Measurements from ENCODE around the gene PLCB4. TPM values are rescaled to one million over a fixed set of nuclear protein-coding genes. Genes with fewer than 3 reads are reported as not detected.

The PLCB4 gene
- total RNA-seq, 2 experiments from 2014 or later, result not detected

DNA sequence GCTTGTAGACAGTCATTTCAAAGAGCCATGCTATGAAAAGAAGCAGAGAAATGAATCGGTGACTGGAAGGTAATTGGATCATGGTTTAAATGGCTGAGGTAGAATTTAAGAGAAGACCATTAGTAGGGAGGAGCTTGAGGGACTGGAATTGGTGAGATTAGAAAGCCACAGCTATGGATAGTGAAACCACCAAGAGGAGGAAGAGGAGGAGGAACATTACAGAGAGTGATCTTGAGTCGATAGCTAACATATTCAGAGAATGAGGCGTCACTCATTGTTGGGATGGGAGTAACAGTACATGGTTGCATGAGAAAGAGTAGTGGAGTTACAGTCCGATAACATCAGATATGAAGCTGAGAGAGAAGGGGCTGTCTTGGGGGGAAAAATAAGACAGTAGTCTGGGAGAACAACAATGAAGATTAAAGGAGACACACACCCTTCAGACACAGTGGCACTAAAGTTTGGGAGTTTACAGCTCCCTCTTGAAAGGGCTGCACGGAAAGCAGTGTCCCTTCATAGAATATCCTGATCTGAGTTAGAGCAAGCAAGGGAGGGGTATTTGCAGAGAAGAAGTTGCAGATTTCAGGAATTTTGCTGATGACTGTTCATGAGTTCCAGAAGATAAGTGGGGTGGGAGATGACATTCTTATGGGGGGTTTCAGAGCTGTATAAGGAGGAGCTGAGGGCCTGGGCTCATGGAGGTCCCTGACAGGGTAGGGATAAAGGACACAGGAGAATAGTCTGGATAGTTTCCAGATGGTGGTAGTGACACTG, 430.4 kb downstream of the PLCB4 start:
- CTCF ChIA-PET, result no interaction called here
- POLR2A ChIA-PET, result no interaction called here

DNA sequence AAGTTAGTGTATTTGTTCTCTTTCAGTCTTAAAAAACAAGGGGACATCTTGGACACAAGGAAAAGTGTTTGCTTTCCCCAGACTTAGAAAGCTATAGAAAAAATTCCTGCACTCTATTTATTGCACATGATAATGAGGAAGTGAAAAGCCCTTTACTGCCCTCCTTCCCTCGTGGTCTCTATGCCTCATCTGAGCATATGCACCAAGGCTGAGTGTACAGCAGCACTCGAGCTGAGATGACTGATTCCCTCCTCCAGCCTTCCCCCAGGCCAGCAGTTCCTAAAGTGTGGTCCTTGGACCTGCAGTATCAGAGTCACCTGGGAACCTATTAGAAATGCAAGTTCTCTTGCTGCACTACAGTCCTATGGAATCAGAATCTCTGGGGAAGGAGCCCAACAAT, 431.2 kb downstream of the PLCB4 start:
- POLR2A ChIA-PET, result no interaction called here
- CTCF ChIA-PET, result no interaction called here

DNA sequence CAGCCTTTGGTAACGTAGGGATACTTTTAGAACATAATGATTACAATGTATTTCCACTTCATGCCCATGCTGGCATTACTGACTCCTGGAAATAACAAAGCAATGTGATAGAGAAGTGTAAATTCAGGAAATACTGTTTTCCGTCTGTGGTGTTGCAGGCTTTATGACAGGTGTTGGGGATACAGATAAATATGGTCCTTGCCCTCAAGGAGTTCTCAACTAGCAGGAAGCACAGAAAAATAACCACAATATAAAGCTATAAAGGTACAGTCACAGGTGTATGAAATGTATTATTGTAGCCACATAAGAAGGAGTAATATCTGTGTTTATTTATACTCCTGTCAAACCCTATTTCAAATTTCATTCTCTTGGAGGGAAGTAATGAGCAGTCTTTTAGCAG, 432.6 kb downstream of the PLCB4 start:
- ChIA-PET POLR2A (no interaction called here), CTCF (no interaction called here)

DNA sequence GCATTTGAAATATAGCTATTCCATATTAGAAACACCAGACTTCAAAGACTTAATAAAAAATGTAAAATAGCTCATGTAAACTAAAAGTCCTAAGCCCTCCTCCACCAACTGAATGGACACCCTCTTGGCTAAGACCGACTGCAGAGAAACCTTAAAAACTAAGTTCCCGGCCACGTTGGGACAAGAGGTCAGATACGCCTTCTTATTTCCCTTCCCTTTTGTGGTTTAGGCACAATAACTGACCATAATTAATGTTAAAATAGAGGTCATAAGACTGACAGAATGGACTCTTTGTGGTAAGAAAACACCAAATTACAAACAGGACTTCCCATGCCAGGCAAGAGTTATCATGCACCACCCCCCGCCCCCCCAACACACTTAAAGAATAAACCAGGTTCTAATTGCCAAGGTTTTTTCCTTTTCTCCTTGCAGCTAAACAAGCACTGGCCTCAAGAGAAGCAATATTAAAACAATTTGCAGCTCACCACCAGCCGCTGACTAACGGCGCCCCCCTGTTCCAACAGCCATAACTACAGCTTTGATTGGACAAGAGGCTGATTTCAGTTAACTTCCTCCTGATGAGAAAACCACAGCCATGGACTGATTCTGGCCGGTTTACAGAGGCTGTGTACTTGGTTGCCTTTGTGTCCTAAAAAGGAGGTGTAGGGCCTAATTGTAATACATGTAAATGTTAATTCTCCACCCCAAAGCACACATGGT, 434.8 kb downstream of the PLCB4 start:
- ChIA-PET CTCF (no interaction called here), POLR2A (no interaction called here)

DNA sequence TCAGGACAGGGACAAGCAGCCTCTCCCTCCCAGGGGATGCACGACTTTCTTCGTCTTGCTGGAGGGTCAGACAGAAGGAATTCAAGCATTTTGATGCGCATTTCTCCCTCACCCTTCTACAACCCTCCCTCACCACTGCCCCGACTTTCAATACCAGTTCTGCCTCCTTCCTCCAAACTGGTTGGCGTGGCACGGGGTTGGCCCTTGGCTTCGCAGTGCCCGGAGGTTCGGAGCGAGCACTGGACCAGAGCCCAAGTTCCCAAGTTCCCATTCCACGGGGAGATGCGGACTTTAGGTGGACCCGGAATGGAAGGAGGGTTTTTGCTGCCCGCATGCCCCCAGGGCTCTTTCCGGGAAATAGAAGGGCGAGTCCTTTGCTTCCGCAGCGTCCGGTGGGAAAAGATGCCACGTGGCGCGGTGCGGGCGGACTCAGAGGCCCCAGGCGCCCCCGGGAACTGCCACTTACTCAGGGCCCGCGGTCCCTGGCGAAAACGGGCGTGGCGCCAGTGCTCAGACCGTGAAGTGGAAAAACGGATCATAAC, 437.5 kb downstream of the PLCB4 start:
- CTCF ChIA-PET, result no interaction called here

DNA sequence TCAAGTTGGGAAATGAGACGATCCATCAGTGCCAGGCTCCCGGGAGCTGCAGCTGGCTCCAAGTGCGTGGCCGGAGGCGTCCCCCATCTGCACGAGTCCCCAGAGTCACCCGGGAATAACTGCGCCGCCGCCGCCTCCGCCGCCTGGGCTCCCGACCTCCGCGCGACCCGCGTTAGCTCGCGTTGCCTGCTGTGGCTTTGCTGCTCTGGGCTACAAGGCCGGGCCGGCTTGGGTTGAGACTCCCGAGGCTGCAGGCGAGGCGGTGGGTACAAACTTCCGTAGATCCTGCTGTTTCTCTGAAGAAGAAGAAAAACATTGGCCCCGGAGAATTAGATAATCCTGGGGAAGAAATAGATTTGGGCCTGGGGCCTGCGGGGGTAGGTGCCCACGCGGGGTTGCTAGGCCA, 438.1 kb downstream of the PLCB4 start:
- CTCF ChIA-PET, result no interaction called here
- POLR2A ChIA-PET, result no interaction called here

More for the DNA sequence above, 437.5 kb downstream of the PLCB4 start:
- POLR2A ChIA-PET, result no interaction called here

DNA sequence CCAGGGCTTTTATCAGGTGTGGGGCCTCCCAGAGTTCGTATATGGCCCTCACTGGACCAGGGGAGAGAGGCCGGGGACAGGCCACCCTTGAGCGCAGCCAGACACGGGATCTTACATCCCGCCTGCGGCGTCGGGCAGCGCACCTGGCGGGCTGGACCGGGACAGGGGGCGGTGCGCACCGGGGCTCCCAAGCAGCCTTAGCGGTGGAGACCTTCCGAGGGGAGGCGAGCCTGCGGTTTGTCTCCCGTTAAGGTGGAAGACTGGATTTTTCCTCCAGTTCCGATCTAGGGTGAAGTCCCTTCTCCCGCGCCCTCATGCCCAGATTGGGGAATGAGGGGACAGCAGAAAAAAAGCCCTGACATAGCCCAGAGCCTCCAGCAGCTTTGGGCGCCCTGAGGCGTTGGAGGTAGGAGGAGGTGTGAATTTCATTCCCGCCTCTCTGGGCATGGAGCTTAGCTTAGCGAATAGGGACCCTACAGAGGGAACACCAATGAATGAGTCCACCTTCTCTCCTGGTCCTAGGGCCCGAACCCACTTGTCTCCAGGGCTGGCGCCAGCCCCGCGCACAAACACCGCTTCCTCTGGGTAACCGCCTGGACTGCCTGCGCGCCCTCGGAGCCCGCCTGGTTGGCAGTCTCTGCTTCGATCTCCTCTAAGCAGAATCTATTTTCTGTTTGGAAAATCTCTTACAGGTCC, 438.8 kb downstream of the PLCB4 start:
- ChIA-PET POLR2A (no interaction called here), CTCF (no interaction called here)

DNA sequence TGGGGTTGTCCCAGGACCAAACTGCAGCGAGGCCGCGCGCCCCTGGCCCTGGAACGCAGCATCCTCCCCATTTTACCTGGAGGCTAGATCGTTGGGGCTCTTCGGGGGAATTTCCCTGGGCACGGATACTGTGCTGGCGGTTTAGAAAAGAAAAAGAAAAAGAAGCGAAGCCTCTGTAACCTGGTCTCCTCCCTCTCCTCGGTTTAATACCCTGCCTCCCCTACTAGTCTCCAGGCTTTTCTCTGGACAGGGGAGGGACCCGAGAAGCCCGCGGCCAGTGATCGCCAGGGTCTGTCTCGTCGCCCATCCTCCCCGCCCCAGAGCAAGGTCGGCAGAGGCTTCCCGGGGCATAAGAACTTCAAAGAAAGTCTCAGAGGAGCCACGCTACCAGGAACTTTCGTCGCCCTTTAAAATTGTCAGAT, 439.4 kb downstream of the PLCB4 start:
- POLR2A ChIA-PET, result no interaction called here
- CTCF ChIA-PET, result no interaction called here

DNA sequence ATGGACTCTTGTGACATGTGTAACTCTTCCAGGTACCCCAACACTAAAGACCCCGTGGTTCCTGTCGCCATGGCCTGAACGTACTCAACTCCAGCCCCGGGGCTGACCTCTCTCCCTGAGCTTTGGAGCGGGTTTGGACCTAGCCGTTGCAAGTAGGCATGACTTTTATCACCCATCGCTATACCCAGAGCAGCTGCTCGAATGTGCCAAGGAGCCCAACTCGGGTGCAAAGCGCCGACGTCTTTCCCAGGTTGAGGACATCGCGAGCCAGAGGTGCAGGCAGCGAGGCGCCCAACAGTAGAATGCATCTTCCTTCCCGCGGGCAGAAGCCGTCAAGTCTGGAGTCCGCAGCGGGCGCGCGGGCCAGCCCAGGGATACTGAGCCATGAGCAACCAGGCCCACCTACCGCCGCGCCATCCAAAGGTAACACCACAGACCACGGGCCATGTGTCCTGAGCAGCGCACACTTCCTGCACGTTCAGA, 439.9 kb downstream of the PLCB4 start:
- ChIA-PET POLR2A (no interaction called here), CTCF (no interaction called here)

DNA sequence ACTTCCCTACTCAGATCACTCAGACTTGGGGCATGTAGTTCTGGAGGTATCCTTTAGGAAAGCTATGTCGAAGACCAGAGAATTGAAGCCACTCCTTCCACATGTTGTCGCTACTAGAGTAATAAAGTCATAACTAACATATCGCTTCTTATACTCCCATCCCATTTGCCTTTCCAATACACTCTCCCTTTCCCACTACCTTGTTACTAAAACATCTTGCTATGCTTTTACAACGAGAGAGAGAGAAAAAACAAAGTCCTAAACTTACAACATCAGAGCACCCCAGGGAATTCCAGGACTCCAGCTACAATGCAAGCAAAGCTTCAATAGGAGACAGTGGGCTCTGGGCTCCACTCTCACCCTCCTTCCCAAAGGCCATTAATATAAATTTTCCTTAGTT, 440.4 kb downstream of the PLCB4 start:
- CTCF ChIA-PET, result no interaction called here
- POLR2A ChIA-PET, result no interaction called here

DNA sequence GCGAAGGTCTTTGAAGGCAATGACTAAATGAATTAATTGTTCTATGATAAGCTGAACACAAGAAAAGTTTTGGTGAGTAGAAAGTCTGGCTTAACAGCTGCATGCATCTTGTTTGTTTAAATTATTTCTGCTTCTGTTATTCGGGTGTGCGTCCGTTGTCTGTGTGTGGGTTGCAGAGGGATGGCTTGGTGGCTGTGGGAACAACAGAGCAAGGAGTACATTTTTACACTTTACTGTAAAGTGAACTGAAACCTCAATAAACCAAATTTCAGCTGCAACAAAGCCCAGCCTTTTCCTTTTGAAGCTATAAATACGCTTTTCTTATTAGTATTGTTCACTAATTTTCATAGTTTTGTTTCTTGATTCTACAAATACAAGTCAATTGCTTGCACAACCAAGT, 442.0 kb downstream of the PLCB4 start:
- CTCF ChIA-PET, result no interaction called here
- POLR2A ChIA-PET, result no interaction called here

DNA sequence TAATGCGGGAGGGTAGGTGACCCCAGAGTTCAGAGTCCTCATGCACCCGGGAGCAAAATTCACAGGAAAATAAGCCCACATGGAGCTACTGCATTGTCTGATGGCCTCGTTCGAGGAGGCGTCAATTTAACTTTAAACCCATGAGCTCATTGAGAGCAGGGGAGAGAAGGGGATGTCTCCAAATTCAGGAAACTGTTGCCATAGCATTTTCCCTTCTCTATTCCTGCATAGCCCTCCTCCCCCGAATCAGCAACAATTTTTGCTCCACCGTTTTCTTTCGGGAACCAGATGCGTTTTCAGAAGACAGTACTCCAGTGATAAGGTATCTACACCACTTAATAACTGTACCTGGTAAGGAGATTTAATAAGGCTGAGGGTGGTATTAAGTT, 445.2 kb downstream of the PLCB4 start:
- ChIA-PET CTCF (no interaction called here), POLR2A (no interaction called here)

DNA sequence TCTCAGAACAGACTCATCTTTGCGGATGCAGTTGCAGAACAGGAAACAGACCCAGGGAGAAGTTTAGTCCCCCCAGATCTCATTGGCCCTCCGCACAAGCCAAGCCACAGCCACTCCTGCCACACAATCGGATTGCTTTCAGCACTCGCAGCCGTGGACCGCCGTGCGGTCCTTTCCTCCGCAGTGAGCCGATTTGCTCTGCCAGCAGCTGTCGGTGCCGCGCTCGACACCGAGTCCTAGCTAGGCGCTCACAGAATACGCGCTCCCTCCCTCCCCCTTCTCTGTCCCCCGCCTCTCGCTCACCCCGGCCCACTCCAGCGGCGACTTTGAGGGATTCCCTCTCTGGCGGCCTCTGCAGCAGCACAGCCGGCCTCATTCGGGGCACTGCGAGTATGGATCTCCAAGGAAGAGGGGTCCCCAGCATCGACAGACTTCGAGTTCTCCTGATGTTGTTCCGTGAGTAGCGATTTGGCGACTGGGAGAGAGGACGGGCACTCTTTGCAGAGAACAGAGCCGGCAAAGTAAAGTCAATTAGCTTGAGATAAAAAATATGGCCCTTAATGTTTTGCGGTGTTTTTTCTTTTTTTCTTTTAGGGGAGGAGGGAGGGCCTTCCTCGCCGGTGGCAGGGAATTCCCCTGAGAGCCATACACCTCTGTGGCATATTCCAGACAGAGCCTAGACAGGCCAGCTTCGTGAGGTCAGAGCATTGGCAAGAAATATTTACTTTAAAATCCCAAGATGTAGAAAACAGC, 445.8 kb downstream of the PLCB4 start, which contains the start of gene LAMP5:
Gene LAMP5 (plus strand): TSS at position 130 of the 753 bp plus-strand sequence. CDS start 263 bp downstream, at position 393.
- POLR2A ChIA-PET, result no interaction called here
- CTCF ChIA-PET, result no interaction called here

DNA sequence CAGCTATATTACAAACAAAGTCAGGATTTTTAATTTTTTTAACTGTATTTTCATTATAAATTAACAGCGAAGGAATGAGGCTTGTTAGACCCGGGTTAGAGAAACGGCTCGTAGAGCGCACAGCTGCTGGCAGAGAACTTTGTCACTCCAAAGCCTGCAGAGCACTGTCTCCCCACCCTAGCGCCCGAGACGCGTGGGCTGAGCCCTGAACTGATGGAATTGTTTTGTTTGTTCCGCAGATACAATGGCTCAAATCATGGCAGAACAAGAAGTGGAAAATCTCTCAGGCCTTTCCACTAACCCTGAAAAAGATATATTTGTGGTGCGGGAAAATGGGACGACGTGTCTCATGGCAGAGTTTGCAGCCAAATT, 446.3 kb downstream of the PLCB4 start:
- ChIA-PET CTCF (no interaction called here), POLR2A (no interaction called here)

DNA sequence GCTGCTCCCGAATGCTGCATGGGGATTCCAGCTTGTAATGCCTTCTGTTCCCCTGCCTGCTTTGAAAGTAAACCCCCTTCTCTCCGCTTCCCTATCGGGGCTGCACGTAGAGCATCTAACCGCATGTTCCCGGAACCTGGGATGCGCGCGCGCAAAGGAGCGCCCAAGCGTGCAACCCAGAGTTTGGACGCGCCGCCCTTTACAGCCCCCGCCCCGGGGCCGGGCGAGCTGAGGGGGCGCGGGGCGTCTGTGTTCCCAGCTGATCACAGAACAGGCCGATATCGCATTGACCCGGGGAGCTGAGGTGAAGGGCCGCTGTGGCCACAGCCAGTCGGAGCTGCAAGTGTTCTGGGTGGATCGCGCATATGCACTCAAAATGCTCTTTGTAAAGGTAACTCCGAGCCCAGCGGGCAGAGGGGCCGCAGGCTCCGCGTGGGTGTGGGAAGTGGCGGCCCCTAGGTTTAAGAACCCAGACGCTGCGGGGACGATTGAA, 446.9 kb downstream of the PLCB4 start:
- POLR2A ChIA-PET, result no interaction called here
- CTCF ChIA-PET, result no interaction called here

DNA sequence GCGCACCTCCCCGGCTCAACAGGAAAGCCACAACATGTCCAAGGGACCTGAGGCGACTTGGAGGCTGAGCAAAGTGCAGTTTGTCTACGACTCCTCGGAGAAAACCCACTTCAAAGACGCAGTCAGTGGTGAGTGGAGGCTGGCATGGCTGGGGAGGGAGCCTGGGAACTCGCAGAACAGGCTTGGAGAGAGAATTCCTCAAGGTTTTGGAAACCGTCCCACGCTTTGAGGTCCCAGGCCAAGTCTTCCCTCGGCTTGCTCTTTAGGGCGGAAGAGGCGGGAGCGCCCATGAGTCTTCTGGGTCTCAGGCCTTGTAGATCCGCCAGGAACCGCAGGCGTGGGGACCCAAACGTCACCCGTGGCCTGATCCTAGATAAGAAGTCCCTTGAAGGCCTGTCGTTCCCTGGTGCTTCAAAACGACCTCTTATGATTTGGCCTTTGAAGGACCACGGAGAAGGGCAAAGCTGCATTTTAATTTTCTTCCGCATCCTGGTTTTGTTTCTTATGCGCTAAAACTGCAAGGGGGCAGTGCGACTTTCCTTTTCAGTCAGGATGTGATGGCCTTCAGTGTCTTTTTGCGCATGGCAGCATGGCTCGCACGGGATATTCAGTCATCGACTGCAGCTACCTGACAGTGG, 447.5 kb downstream of the PLCB4 start:
- POLR2A ChIA-PET, result no interaction called here

DNA sequence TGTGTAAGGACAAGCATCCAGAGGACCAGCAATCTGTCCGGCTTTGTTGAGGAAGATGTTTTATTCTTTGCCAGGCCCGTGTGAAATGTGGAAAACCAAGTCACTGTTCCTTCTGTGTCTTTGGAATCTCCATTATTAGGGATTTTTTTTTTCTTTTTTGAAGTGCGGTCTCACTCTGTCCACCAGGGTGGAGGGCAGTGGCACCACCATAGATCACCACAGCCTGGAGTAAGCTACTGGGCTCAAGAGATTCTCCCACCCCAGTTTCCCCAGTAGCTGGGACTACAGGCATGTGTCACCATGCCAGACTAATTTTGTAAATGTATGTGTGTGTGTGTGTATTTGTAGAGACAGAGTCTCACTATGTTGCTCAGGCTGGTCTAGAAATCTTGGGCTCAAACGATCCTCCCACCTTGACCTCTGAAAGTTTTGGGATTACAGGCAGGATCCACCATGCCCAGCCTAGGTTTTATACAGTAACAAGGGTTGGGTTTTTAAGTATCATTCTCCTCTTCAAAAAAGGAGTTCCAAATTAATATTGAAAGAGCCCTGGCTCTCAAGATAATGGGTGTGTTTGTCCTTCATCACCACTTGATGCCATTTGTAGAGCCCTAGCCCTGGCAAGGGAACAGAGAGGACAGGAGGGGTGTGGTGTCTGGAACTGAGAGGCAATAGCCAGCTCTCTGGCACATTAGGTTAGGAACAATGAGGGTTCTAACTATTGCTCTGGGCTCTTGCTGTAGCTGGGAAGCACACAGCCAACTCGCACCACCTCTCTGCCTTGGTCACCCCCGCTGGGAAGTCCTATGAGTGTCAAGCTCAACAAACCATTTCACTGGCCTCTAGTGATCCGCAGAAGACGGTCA, 448.6 kb downstream of the PLCB4 start:
- ChIA-PET POLR2A (no interaction called here), CTCF (no interaction called here)

More for the DNA sequence above, 447.5 kb downstream of the PLCB4 start:
- CTCF ChIA-PET, result no interaction called here

DNA sequence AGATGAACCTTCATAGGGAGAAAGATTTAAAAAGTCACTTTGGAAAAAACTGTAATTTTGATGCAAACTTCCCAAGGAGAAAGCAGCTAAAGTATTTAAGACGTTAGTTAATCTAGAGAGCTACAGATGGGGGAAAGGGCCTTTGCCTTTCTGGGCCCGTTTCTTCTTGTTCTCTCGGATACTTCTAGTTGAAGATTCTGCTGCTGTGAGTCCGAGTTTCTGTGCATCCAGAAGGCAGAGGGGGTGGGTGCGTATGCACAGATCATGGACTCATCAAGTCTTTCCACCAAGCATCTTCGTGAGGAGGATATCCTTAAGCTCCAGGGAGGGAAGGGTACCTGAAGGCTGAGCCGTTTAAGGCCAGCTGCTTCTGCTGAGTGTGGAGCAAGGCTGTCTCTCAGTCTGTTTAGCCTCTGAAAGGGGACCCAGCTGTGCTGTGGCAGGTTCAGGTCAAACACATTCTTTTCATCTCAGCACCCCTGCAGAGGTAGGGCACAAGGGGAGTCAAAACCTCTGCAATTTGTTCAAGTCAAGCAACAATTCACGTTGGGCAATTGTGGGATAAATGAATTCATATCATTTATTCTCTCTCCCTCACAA, 449.8 kb downstream of the PLCB4 start:
- CTCF ChIA-PET, result no interaction called here
- POLR2A ChIA-PET, result no interaction called here

Measured in activated CD8-positive, alpha-beta memory T cell treated with anti-CD3 and anti-CD28 coated beads for 36 hours (primary cell).